Gastrocnemius medialis (tissue), 4 donors: ENCODE data around the gene TMEM42. TPM values are rescaled to one million over a fixed set of nuclear protein-coding genes. Genes with fewer than 3 reads are reported as not detected.
"Not testable (repeated sequence)": the region's sequence is repeated elsewhere in the genome, so short reads cannot be mapped to it uniquely, and the experiment has no call there.

Experiments
- ATAC-seq, 2 donors: fragments of 150-250 bp; one replicate each; pipeline ENCODE4 v1.9.1; 2016
- DNase-seq, 2 donors: peaks; one replicate each; pipeline ENCODE4 v3.0.0-alpha.2; 2019
- H3K27ac ChIP-seq, 4 donors: fragments of 200-600 bp; sonication (generic); 1 replicate in 1 of 4; 2 replicates in 3 of 4; pipeline ENCODE4 v1.5.1; 2016 to 2018; ENCODE audit warnings: mild to moderate bottlenecking in 2 of 4, moderate library complexity in 1 of 4
- H3K27me3 ChIP-seq, 3 donors: fragments of 200-600 bp; sonication (generic) in 2 of 3; 1 replicate in 1 of 3; 2 replicates in 2 of 3; pipeline versions ENCODE4 v1.5.1 to v1.6.0; 2016 to 2019; ENCODE audit warnings: mild to moderate bottlenecking in 1 of 3, moderate library complexity in 1 of 3
- H3K36me3 ChIP-seq, 2 donors: fragments of 200-600 bp; sonication (generic) in 1 of 2; one replicate each; pipeline ENCODE4 v1.5.1; 2017 to 2018
- H3K4me1 ChIP-seq, 2 donors: fragments of 200-600 bp; sonication (generic) in 1 of 2; one replicate each; pipeline ENCODE4 v1.5.1; 2016 to 2017; ENCODE audit warnings: mild to moderate bottlenecking in 2 of 2
- H3K4me3 ChIP-seq, 4 donors: fragments of 200-600 bp; sonication (generic) in 3 of 4; 1 replicate in 1 of 4; 2 replicates in 3 of 4; pipeline ENCODE4 v1.5.1; 2016 to 2019; ENCODE audit warnings: mild to moderate bottlenecking in 2 of 4
- H3K9me3 ChIP-seq, 3 donors: fragments of 200-600 bp; sonication (generic) in 2 of 3; 1 replicate in 1 of 3; 2 replicates in 2 of 3; pipeline ENCODE4 v1.5.1; 2016 to 2019
- CTCF ChIP-seq, 5 experiments: fragments of 450-650 bp in 3 of 5; fragments of 200-600 bp in 2 of 5; sonication (generic) in 2 of 5; IDR thresholded peaks in 4 of 5; conservative IDR thresholded peaks in 1 of 5; 1 replicate in 4 of 5; 2 replicates in 1 of 5; pipeline ENCODE4 v1.5.1; 2016 to 2019; ENCODE audit warnings: antibody characterized with exemption in 5 of 5, mild to moderate bottlenecking in 3 of 5, moderate library complexity in 3 of 5
- POLR2A ChIP-seq, 2 donors: fragments of 450-650 bp; IDR thresholded peaks; one replicate each; pipeline ENCODE4 v1.6.1; 2017; ENCODE audit warnings: antibody characterized with exemption in 2 of 2, mild to moderate bottlenecking in 2 of 2, moderate library complexity in 2 of 2
- in situ Hi-C, 4 donors: fragments of 200-750 bp; cut with MboI; loops; one replicate each; pipeline versions ENCODE4 v1.15.0 to v1.8.0; 2017; ENCODE audit warnings: low sequenced_read_pairs in 4 of 4
- intact Hi-C: fragments of 100-400 bp; cut with DNase I; formaldehyde crosslinking; loops from one replicate; pipeline ENCODE4 v1.15.1; 2023; ENCODE audit warnings: low total_unique reads
- total RNA-seq, 4 donors: library from RNA; depleted of rRNA; stranded (reverse); fragments of >200 nt; gene quantifications; one replicate each; pipeline versions ENCODE4 v1.1.0 to v1.2.3, GENCODE V29; 2016

TMEM42 gene
- total RNA-seq, 4 donors from 2014 or later = 7.2 to 19.7 (median 14.9) TPM

DNA sequence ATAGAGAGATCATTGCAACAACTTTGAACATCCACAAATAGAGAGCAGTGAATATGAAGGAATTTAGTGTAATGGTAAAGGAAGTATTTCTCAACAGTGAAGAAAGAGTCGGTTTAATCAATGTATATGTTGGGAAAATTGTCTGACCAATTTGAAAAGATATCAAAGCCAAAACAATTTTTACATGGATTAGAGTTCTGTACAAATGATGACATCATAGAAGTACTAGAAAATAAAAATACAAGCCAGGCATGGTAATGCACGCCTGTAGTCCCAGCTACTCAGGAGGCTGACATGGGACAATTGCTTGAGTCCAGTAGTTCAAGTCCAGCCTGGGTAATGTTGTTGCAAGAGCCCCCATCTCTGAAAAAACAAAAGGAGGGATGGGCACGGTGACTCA lies 26.0 kb upstream of the TMEM42 start:
- Histone ChIP-seq H3K4me3 (no peak overlapping the region), H3K36me3 (no peaks in the 10 kb centered on the region), H3K4me1 (no peaks in the 10 kb centered on the region), H3K9me3 (peaks cover 0 to 7% (median 4%) of the 10 kb centered on the region in 3 donors), H3K27ac (no peak overlapping the region), H3K27me3 (no peaks in the 10 kb centered on the region)
- in situ Hi-C loops (no loop called here), intact Hi-C loops (no loop called here)
- ATAC-seq (no peak), DNase-seq (no peak)
- TF ChIP-seq CTCF (IDR thresholded peaks at IDR 0.05 in 4 of 5, conservative IDR thresholded peaks at IDR 0.05 in 1 of 5) = no peak
- TF ChIP-seq POLR2A (IDR thresholded peaks at IDR 0.05) = no peak

GRCh38 chr3:44842376-44842775 lies 19.3 kb upstream of the TMEM42 start:
- Histone ChIP-seq H3K4me1 (no peaks in the 10 kb centered on the region), H3K9me3 (no peaks in the 10 kb centered on the region), H3K27ac (no peak overlapping the region), H3K36me3 (no peaks in the 10 kb centered on the region), H3K27me3 (no peaks in the 10 kb centered on the region), H3K4me3 (no peak overlapping the region)
- no peak for ATAC-seq
- DNase-seq = no peak
- intact Hi-C loops = no loop called here
- TF ChIP-seq CTCF (IDR thresholded peaks at IDR 0.05 in 4 of 5, conservative IDR thresholded peaks at IDR 0.05 in 1 of 5) (no peak), POLR2A (IDR thresholded peaks at IDR 0.05) (no peak)
- in situ Hi-C loops = no loop called here

DNA sequence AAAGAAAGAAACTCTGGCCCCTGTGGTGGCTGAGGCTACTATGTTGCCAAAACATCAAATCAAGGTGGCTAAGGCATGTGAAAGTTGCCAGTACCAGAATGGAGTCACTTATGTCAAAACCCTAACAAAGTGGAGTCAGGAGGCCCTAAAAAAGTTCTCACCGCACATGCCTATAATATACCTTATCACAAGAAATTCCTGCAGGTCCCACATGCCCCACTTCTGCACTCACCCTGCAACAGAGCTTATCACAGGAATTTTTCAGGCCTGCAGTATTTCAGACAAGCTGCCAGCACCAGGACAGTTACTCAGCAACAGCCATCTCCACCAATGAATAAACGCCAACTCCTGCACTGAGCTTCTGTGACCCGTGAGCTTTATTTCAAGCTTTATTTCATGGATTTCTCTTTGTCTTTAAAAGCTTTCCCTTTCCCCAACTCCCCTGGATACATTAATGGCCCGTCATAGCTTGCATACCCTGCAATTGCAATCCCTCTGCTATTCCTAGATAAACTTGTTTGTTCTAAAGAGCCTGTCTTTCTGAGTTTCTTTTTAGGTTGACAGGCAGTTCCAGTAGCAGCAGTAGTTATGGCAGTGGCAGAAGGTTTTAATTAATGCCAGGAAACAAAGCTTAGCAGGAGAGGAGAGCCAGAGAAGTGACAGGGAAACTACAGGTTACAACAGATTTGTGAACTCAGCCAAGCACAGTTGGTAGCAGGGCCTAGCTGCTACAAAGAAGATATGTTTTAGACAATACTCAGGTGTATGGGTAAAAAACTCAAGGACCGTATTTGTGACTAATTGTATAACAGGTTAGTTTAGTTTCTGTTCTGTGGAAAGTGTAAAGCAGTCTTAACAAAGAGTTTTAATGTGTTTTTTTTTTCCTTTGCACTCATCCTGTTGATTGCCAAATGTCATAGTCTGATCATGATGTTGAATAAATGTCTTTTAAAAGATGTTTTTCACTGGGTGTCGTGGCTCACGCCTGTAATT lies 15.9 kb upstream of the TMEM42 start:
- no peaks in the 10 kb centered on the region for H3K4me1 ChIP-seq
- H3K36me3 ChIP-seq = no peaks in the 10 kb centered on the region
- H3K4me3 ChIP-seq = no peak overlapping the region
- no peak for TF ChIP-seq CTCF (IDR thresholded peaks at IDR 0.05 in 4 of 5, conservative IDR thresholded peaks at IDR 0.05 in 1 of 5)
- no peak for TF ChIP-seq POLR2A (IDR thresholded peaks at IDR 0.05)
- no peak overlapping the region for H3K27ac ChIP-seq
- DNase-seq (no peak), ATAC-seq (no peak)
- no peaks in the 10 kb centered on the region for H3K9me3 ChIP-seq
- in situ Hi-C loops = no loop called here
- H3K27me3 ChIP-seq = no peaks in the 10 kb centered on the region
- intact Hi-C loops = no loop called here

- TF ChIP-seq POLR2A (IDR thresholded peaks at IDR 0.05) (no peak), CTCF (IDR thresholded peaks at IDR 0.05 in 4 of 5, conservative IDR thresholded peaks at IDR 0.05 in 1 of 5) (no peak)
- intact Hi-C loops = no loop called here
- DNase-seq (no peak), ATAC-seq (no peak)
- in situ Hi-C loops = no loop called here
- no peaks in the 10 kb centered on the region for H3K36me3 ChIP-seq
- peaks cover 0 to 2% (median 0%) of the 10 kb centered on the region in 3 donors for H3K9me3 ChIP-seq
- no peak overlapping the region for H3K27ac ChIP-seq
- H3K4me1 ChIP-seq = no peaks in the 10 kb centered on the region
- no peak overlapping the region for H3K4me3 ChIP-seq
- no peaks in the 10 kb centered on the region for H3K27me3 ChIP-seq
Measured at GRCh38 chr3:44848634-44849033, 13.1 kb upstream of the TMEM42 start.

- H3K4me1 ChIP-seq, intact Hi-C loops, H3K27me3 ChIP-seq, in situ Hi-C loops, H3K9me3 ChIP-seq, H3K4me3 ChIP-seq, DNase-seq, H3K36me3 ChIP-seq, H3K27ac ChIP-seq, ATAC-seq: not testable (repeated sequence)
Measured at GRCh38 chr3:44856663-44857062, 5.0 kb upstream of the TMEM42 start.
